HG02763 (cell line): ENCODE measurements around the gene CSF2.

Source experiments
- ATAC-seq: cut with Tn5 transposase; IDR thresholded peaks from one replicate; pipeline ENCODE4 v1.9.1; 2021; ENCODE audit warnings: mild to moderate bottlenecking, moderate library complexity; ENCODE audit not compliant: unreplicated experiment

CSF2 gene

GRCh38 chr5:132086277-132086794 lies 12.7 kb downstream of the CSF2 start:
- no peak for ATAC-seq

DNA sequence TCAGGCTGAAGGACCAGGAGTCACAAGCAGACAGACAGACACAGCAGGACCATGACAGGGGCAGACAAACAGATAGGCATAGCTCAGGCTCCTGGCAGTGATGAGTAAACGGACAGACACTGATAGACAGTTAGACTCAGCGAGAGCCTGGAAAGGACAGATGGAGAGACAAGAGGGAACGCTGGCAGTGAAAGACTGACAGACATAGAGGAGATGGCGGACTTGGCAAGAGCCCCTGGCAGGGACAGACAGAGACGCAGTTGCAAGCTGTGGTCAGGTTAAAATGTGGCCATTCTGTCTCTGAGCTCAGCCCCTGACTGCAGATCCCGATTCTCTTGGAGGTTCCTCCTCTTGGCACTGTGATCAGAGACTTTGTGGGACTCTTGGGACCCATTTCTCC lies 13.6 kb downstream of the CSF2 start:
- no peak for ATAC-seq

DNA sequence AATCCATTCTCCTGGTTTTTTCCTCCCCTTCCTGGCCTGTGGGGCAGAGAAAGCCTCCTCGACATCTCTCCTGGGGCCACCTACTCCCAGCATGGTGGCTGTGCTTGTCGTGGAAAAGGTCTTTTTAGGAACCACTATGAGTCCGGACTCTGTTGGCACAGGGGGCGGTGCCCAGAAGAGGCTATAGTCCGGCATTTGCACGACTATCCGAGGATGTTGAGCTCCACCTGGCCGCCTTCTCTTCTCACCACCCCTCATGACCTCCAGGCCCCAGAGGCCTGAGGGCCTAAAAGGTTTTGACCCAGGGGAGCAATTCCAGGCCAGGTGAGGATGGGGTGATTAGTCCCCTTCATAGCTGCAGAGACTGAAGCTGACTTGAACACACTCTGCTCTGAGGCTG lies 14.1 kb downstream of the CSF2 start:
- no peak for ATAC-seq

- no peak for ATAC-seq
Measured at GRCh38 chr5:132089363-132089762, 15.8 kb downstream of the CSF2 start.

- no peak for ATAC-seq
Measured at GRCh38 chr5:132090107-132090506, 16.5 kb downstream of the CSF2 start.

DNA sequence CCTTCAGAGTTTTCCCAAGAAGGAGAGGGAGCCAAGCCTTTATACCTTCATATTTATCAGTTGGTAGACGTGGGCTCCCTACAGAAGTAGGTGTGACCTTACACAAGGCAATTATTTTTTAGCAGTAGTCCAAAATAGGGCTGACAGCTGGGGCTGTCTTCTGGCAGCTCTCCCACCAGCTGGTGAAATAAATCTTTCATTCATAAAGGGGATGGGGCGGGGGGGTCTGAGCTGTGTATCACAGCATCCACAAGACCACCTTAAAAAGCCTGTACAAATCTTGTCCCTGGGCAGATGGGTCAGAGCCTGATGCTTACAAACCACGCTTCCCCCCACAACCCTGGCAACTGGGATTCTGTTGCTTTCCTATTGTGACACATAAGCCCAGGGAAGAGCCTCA lies 19.7 kb downstream of the CSF2 start:
- ATAC-seq = no peak

DNA sequence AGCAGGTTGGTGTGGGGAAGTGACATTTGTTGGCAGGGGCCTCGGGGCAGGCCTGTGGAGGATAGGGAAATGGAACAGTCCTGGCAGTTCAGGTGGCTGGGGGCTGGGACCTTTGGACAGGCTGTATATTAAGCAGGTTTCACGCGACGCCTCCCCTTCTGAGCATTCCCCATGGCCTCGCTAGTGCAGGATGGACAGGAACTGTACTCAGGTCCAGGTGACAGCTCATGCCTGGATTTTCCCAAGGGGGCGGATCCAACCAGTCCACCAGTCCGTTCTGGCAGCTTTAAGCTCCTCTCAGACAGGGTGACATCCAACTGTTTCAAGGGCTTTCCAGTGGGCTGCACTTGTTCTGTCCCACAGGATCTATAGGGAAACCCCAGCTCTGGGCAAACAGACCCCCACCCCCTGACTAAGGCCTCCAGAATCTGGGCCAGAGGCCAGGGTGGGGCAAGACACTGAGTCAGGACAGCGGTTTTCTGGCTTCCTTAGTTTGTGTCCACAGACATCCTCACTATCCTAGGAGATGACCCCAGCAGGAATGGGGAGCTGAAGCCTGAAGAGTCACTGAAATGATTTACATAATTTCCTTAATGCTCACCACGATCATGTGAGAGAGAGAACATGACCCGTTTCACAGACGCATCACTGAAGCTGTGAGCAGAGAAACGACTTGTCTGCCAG lies 20.9 kb downstream of the CSF2 start:
- ATAC-seq = no peak

DNA sequence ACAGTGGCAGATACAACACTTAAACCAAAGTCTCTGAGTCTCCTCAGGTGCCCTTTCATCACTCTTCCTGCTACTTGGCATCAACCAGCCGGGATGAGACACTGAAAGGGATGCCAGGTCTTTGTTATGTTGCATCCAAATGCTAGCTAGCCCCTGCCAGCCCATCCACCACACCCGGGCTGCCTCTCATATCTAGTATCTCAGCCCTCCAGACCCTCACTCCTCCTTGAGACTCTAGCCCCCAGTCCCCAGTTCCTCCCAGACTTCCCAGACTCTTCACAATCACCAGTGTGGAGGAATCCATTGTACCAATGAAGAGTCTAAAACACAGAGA lies 21.5 kb downstream of the CSF2 start:
- ATAC-seq = no peak

DNA sequence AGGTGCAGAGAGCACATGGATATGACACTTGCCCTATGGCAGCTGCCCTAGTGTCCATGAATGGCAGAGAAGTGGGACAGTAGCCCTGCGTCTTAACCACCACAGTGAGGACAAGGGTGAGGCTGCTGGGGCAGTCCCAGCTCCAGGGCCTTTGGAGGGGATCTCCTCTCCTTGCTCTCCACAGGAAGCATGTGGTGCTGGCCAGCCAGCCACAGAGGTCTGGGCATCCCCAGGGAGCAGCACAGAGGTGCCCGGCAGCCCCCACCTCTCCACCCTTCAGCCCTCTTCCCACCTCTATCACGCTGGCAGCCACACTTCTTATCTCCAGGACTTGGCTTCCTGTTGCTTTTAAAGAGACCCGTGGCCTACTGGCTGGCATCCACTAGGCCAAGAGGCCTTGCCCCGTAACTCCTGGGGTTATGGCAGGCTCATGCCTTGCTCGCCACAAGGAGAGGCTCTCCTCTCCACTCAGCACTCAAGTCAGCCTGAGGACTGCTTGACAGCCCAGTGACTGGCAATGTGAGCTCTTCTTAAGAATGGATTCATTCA lies 21.9 kb downstream of the CSF2 start:
- ATAC-seq = no peak

DNA sequence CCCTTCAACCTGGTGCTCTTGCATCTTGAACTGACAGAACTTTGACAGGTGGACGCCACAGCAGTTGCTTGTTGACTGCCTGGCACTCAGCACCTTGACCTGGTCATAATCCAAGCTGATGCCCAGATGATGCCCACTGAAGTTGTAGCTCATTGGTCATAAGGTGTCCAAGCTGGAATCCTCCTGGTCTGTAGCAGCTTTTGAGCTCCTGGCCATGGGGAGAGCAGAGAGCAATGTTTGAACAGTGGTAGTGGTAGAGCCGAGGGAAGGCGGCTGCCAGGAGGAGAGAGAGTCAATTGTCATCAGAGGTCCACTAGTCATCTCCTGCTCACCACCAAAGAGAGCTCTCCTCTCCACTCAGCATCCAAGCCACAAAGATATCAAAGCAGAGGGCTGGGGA lies 23.3 kb downstream of the CSF2 start:
- ATAC-seq = no peak

DNA sequence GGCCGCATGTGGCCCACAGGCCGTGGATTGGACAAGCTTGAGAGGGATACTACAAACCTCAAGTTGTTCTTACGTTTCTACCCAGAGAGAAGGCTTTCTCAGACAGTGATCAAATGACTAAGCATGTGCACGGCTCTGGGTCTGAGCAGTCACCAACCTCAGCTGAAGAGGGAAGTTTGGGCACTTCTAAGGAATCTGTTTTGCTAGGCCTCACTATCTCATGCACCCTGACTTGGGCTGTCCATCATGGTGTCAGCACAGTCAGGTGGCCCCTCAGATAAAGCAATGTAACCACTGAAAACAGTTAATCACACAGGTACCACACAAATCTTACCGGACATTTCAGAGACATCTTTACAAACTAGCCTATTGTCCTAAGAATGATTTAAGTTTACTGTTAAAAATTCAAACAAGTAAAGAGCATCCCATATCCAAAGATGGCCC lies 24.6 kb downstream of the CSF2 start:
- no peak for ATAC-seq

- no peak for ATAC-seq
Measured at GRCh38 chr5:132098621-132099020, 25.0 kb downstream of the CSF2 start.

GRCh38 chr5:132099076-132099748 lies 25.6 kb downstream of the CSF2 start:
- ATAC-seq = peak; percentile 35

GRCh38 chr5:132099905-132100304 lies 26.3 kb downstream of the CSF2 start:
- ATAC-seq = no peak

- ATAC-seq = no peak
Measured at GRCh38 chr5:132100672-132101261, 27.2 kb downstream of the CSF2 start.

DNA sequence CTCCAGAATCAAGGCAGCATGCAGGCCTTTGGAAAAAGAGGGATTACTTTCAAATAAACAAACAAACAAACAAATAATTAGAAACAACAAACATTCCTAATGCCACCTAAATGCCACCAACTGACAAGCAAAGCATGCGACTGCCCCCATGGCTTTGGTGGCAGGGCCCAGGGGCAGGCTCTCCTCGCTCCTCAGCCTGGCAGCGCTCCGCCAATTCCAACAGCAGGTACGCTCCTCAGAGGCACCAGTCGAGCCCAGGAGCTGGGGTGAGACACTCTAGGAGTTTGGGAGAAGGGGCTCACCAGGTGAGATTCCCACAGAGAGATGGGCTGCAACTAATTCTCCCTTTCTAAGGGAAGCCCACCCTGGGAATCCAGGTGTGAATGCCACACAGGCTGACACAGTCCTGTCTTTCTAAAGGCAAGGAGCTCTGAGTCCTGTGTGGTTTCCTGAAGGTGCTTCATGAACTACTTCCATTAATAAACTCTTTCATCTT lies 27.8 kb downstream of the CSF2 start:
- no peak for ATAC-seq

- no peak for ATAC-seq
Measured at GRCh38 chr5:132102101-132102701, 28.6 kb downstream of the CSF2 start.

- no peak for ATAC-seq
Measured at GRCh38 chr5:132102944-132103331, 29.3 kb downstream of the CSF2 start.

DNA sequence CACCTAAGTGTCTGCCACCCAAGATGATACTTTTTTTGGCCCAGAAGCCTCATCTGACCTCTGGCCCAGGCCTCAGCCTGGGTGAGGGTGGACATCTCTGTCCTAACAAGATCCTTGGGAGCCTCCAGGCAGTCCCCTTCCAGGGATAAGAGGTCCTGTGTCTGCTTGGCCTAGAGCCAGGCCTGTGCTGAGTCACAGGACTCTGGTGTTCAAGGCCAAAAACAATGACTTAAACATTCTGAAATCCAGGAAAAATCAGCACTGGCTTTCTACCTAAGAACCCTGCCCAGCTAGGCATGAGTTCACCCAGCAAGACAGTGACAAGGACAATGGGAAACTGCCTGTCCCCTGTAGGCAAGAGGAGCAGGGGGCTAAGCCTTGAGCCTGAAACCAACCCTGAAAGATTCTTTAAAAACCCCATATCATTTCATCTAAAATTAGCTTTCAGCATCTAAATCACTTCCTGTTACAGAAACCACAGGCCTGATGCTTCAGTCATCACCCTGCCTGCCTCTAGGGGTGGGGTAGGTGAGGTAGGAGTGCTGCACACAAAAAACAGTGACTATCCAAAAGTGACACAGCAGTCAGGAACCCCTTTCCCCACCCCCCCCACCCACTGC lies 29.9 kb downstream of the CSF2 start:
- ATAC-seq = peak; percentile 60

GRCh38 chr5:132103969-132104391 lies 30.4 kb downstream of the CSF2 start:
- peak; percentile 12 for ATAC-seq

DNA sequence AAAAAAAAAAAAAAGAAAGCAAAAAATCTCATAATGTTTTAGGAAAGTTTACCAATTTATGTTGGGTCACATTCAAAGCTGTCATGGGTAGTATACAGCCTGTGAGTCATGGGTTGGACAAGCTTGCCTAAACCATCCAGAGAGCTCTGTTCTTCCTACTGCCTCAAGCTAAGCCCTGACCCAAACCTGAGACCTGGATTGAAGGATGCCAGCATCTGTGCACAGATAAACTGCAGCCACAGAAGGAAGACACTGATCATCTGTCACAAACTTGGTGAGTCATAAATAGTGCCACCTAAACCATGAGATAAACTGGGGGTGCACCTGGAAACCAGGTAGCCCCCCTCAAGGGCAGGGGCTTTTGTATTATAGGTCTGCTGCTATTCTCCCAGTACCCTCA lies 31.0 kb downstream of the CSF2 start:
- ATAC-seq = no peak
